Measurements from ENCODE around the gene SIX1. TPM values are rescaled to one million over a fixed set of nuclear protein-coding genes. Genes with fewer than 3 reads are reported as not detected.

SIX1 gene
- total RNA-seq, 4 donors from 2014 or later, result 0.31 to 0.64 TPM; not detected in 2

- peaks cover 31% of the 10 kb centered on the region for H3K4me1 ChIP-seq
- WGBS, result 20% methylated on average over 1 of the region's 1 CpG
- H3K27ac ChIP-seq, result no peak overlapping the region
- no peak for TF ChIP-seq POLR2AphosphoS5 (IDR thresholded peaks at IDR 0.05)
- no peak for TF ChIP-seq EP300 (IDR thresholded peaks at IDR 0.05)
- no peak for TF ChIP-seq POLR2A (IDR thresholded peaks at IDR 0.05)
- TF ChIP-seq, protein P1, sequence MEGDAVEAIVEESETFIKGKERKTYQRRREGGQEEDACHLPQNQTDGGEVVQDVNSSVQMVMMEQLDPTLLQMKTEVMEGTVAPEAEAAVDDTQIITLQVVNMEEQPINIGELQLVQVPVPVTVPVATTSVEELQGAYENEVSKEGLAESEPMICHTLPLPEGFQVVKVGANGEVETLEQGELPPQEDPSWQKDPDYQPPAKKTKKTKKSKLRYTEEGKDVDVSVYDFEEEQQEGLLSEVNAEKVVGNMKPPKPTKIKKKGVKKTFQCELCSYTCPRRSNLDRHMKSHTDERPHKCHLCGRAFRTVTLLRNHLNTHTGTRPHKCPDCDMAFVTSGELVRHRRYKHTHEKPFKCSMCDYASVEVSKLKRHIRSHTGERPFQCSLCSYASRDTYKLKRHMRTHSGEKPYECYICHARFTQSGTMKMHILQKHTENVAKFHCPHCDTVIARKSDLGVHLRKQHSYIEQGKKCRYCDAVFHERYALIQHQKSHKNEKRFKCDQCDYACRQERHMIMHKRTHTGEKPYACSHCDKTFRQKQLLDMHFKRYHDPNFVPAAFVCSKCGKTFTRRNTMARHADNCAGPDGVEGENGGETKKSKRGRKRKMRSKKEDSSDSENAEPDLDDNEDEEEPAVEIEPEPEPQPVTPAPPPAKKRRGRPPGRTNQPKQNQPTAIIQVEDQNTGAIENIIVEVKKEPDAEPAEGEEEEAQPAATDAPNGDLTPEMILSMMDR (IDR thresholded peaks at IDR 0.05), result no peak
- no peak for DNase-seq (ENCODE audit: low spot score in 2 of 2)
- H3K27me3 ChIP-seq, result peaks cover 93% of the 10 kb centered on the region
- H3K9me3 ChIP-seq, result no peaks in the 10 kb centered on the region
- no peak overlapping the region for H3K4me3 ChIP-seq
- H3K36me3 ChIP-seq, result no peaks in the 10 kb centered on the region
Measured at GRCh38 chr14:60639674-60640073, 9.6 kb downstream of the SIX1 start.

DNA sequence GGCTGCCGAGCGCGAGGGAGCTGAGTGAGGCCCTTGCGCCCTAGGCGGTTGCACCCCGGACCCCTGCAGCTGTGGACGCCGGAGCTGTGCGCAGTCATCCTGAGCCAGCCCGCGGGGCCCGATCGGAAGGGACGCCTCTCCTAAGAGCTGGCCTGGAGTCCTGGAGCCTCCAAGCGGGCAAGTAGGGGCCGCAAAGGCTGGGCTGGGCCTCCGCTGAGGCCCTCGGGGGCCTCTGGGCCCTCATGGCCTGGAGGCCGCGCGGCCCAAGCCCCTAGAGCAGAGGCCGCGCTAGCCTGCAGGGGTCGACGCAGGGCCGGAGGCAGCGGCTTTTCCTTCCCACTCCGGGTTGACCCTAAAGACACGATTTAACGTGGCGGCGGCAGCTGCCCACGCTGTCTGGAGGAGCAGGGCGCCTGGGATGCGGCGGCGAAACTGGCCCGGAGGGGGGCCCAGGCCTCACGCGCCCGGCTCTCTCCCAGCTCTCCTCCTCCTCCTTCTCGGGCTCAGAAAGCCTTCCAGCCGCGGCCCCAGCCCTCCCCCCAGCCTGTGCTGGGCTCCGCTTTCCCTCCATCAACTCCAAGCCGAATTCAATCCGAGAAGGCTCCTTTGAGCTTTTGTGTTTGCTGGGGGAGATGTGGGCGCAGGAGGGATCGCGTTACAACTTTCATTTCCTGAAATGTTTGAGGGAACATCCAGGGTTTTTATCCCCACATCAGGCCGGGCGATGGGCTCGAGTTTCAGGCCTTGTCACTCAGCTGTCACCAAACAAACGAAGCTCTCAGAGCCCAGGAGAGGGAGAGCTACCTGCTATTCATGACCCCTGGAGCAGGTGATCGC, 11.6 kb downstream of the SIX1 start:
- WGBS, result 6% methylated on average over 13 of the region's 55 CpGs
- H3K9me3 ChIP-seq, result no peaks in the 10 kb centered on the region
- peaks cover 74% of the 10 kb centered on the region for H3K27me3 ChIP-seq
- no peak for DNase-seq (ENCODE audit: low spot score in 2 of 2)
- peaks cover 18% of the 10 kb centered on the region for H3K4me1 ChIP-seq
- TF ChIP-seq POLR2AphosphoS5 (IDR thresholded peaks at IDR 0.05) (no peak), EP300 (IDR thresholded peaks at IDR 0.05) (no peak), POLR2A (IDR thresholded peaks at IDR 0.05) (no peak)
- TF ChIP-seq, protein P1 (IDR thresholded peaks at IDR 0.05), result no peak
- H3K4me3 ChIP-seq, result peak overlapping the region; percentile 40
- no peaks in the 10 kb centered on the region for H3K36me3 ChIP-seq
- H3K27ac ChIP-seq, result no peak overlapping the region

DNA sequence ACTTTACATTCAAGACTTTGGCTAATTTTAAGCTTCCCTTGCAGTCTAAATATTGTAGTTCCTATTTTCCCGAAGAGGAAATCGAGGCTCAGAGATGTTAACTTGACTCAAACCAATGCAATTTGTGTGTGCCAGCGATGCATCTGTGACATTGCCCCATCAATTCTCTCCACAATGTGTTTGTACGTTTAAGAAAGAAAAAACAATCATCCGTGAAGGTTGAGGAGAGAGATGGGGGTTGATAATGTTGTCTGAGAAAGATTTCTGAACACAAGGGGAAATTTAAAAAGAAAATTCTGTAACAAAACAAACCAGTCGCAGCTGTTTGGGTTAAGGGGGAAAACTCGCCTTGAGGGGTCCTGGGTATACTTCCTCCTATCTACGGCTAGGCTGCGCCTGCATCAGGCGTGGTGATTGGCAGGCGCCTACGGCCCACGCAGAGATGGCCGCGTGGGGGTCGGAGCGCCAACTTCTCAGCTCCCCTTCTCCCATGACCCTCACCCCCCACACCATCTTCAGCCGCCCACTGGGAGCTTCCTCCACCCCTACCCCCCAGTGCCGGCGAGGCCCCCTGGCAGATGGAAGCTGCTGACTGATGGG, 12.3 kb downstream of the SIX1 start:
- H3K4me3 ChIP-seq, result no peak overlapping the region
- peaks cover 11% of the 10 kb centered on the region for H3K4me1 ChIP-seq
- TF ChIP-seq, protein P1 (IDR thresholded peaks at IDR 0.05), result no peak
- no peak for TF ChIP-seq POLR2A (IDR thresholded peaks at IDR 0.05)
- no peak for TF ChIP-seq POLR2AphosphoS5 (IDR thresholded peaks at IDR 0.05)
- no peak overlapping the region for H3K27ac ChIP-seq
- H3K27me3 ChIP-seq, result peaks cover 66% of the 10 kb centered on the region
- 57% methylated on average over 15 of the region's 20 CpGs for WGBS
- no peaks in the 10 kb centered on the region for H3K9me3 ChIP-seq
- DNase-seq (ENCODE audit: low spot score in 2 of 2), result no peak
- H3K36me3 ChIP-seq, result no peaks in the 10 kb centered on the region

GRCh38 chr14:60634153-60634552, 15.1 kb downstream of the SIX1 start:
- Histone ChIP-seq H3K9me3 (no peaks in the 10 kb centered on the region), H3K27ac (no peak overlapping the region), H3K27me3 (peaks cover 38% of the 10 kb centered on the region), H3K4me1 (peaks cover 10% of the 10 kb centered on the region), H3K4me3 (no peak overlapping the region), H3K36me3 (no peaks in the 10 kb centered on the region)
- no peak for DNase-seq (ENCODE audit: low spot score in 2 of 2)
- 59% methylated on average over 4 of the region's 4 CpGs for WGBS
- no peak for TF ChIP-seq POLR2AphosphoS5 (IDR thresholded peaks at IDR 0.05)
- no peak for TF ChIP-seq POLR2A (IDR thresholded peaks at IDR 0.05)

- DNase-seq (ENCODE audit: low spot score in 2 of 2), result no peak
- 83% methylated on average over 2 of the region's 2 CpGs for WGBS
Measured at GRCh38 chr14:60632777-60633176, 16.5 kb downstream of the SIX1 start.

More at GRCh38 chr14:60632777-60633176, 16.5 kb downstream of the SIX1 start:
- Histone ChIP-seq H3K36me3 (no peaks in the 10 kb centered on the region), H3K9me3 (no peaks in the 10 kb centered on the region), H3K27me3 (peaks cover 24% of the 10 kb centered on the region), H3K4me1 (peaks cover 6% of the 10 kb centered on the region), H3K4me3 (no peak overlapping the region), H3K27ac (no peak overlapping the region)
- TF ChIP-seq POLR2AphosphoS5 (IDR thresholded peaks at IDR 0.05), result no peak
- TF ChIP-seq, protein P1 (IDR thresholded peaks at IDR 0.05), result no peak
- TF ChIP-seq POLR2A (IDR thresholded peaks at IDR 0.05), result no peak
- TF ChIP-seq EP300 (IDR thresholded peaks at IDR 0.05), result no peak
